Fibroblast of the aortic adventitia (primary cell): ENCODE results near the gene SBK1. TPM values are rescaled to one million over a fixed set of nuclear protein-coding genes. Genes with fewer than 3 reads are reported as not detected.
A peak's percentile ranks its signal among the peaks of the same experiment; 100 is the strongest.

ENCODE experiments used
- DNase-seq: peaks from one replicate; pipeline ENCODE4 v3.0.0-alpha.2; 2010; ENCODE audit warnings: low read depth
- H3K4me3 ChIP-seq: 2 replicates; pipeline ENCODE4 v1.5.1; 2011; ENCODE audit warnings: low read depth, mild to moderate bottlenecking, control low read depth, low read length, moderate library complexity
- total RNA-seq: library from RNA; depleted of rRNA; stranded (reverse); fragments of >200 nt; gene quantifications from 2 replicates; pipeline ENCODE4 v1.2.3, GENCODE V29; 2012; ENCODE audit warnings: low replicate concordance
- TF ChIP-seq, protein P1 (sequence below): IDR thresholded peaks from 2 replicates; pipeline ENCODE4 v1.5.1; 2011; ENCODE audit warnings: mild to moderate bottlenecking, low read length, control low read depth, inconsistent platforms; ENCODE audit not compliant: insufficient read depth

Gene SBK1
- total RNA-seq, 1 donor = under 0.01 TPM

DNA sequence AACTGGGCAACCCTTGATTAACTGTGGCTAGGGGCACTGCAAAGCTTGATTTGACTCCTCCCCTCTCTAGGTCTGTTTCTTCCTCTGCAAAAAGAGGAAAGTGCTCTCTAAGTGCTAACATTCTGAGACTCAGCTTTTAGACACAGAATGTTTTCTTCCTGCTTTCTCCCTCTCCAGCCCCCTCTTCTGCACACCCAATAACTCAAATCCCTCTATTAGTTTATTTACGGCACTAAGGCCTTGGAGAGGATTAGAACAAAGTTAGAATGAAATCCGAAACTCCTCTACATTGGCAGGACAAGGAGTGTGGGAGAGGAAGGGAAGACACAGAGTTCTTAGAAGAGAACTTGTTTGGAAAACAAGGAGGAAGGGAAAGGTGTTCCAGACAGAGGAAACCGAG is 3.3 kb upstream of the SBK1 start:
- no peak for DNase-seq
- H3K4me3 ChIP-seq = no peak overlapping the region
- TF ChIP-seq, protein P1, sequence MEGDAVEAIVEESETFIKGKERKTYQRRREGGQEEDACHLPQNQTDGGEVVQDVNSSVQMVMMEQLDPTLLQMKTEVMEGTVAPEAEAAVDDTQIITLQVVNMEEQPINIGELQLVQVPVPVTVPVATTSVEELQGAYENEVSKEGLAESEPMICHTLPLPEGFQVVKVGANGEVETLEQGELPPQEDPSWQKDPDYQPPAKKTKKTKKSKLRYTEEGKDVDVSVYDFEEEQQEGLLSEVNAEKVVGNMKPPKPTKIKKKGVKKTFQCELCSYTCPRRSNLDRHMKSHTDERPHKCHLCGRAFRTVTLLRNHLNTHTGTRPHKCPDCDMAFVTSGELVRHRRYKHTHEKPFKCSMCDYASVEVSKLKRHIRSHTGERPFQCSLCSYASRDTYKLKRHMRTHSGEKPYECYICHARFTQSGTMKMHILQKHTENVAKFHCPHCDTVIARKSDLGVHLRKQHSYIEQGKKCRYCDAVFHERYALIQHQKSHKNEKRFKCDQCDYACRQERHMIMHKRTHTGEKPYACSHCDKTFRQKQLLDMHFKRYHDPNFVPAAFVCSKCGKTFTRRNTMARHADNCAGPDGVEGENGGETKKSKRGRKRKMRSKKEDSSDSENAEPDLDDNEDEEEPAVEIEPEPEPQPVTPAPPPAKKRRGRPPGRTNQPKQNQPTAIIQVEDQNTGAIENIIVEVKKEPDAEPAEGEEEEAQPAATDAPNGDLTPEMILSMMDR = no peak

- H3K4me3 ChIP-seq = no peak overlapping the region
- TF ChIP-seq, protein P1 = no peak
- no peak for DNase-seq
These were observed 2.1 kb upstream of the SBK1 start for GRCh38 chr16:28289939-28290858.

- no peak overlapping the region for H3K4me3 ChIP-seq
- DNase-seq = no peak
- TF ChIP-seq, protein P1 = no peak
These were observed 1.5 kb upstream of the SBK1 start for GRCh38 chr16:28290859-28291254.

GRCh38 chr16:28292731-28293600 is 641 bp downstream of the SBK1 start:
- DNase-seq = no peak
- TF ChIP-seq, protein P1 = no peak
- H3K4me3 ChIP-seq = peak overlapping the region; percentile 55

GRCh38 chr16:28293601-28293960 is 1.3 kb downstream of the SBK1 start:
- TF ChIP-seq, protein P1 = no peak
- no peak overlapping the region for H3K4me3 ChIP-seq
- DNase-seq = no peak

- DNase-seq = no peak
- TF ChIP-seq, protein P1 = no peak
- no peak overlapping the region for H3K4me3 ChIP-seq
These were observed 1.9 kb downstream of the SBK1 start for GRCh38 chr16:28294201-28294600.
